Adrenal gland (tissue), 12 donors: Measurements from ENCODE around the gene SNX30. TPM values are rescaled to one million over a fixed set of nuclear protein-coding genes. Genes with fewer than 3 reads are reported as not detected.
A peak's percentile ranks its signal among the peaks of the same experiment; 100 is the strongest.

Experiments used
- DNase-seq, 7 donors: peaks; one replicate each; pipeline ENCODE4 v3.0.0-alpha.2; 2019 to 2020
- H3K27ac ChIP-seq, 5 donors: fragments of 200-600 bp; sonication (generic) in 4 of 5; 1 replicate in 3 of 5; 2 replicates in 2 of 5; pipeline versions ENCODE4 v1.5.1 to v1.8.0; 2016 to 2020; ENCODE audit warnings: mild to moderate bottlenecking in 1 of 5
- H3K27me3 ChIP-seq: fragments of 200-600 bp; 2 replicates; pipeline ENCODE4 v1.8.0; 2021
- H3K36me3 ChIP-seq, 2 donors: fragments of 200-600 bp; replicated peaks in 1 of 2; 1 replicate in 1 of 2; 2 replicates in 1 of 2; pipeline versions ENCODE4 v1.5.1 to v1.8.0; 2018 to 2022
- H3K4me1 ChIP-seq, 2 donors: fragments of 200-600 bp; replicated peaks in 1 of 2; 1 replicate in 1 of 2; 2 replicates in 1 of 2; pipeline versions ENCODE4 v1.5.1 to v1.8.0; 2018 to 2021
- H3K4me3 ChIP-seq, 4 donors: fragments of 200-600 bp; sonication (generic) in 3 of 4; one replicate each; pipeline ENCODE4 v1.5.1; 2016 to 2018
- H3K9me3 ChIP-seq, 3 donors: fragments of 200-600 bp; sonication (generic) in 1 of 3; replicated peaks in 1 of 3; 1 replicate in 2 of 3; 2 replicates in 1 of 3; pipeline versions ENCODE4 v1.5.1 to v1.8.0; 2016 to 2021
- POLR2A ChIP-seq, 2 donors: fragments of 450-650 bp; IDR thresholded peaks; one replicate each; pipeline ENCODE4 v1.6.1; 2017; ENCODE audit warnings: antibody characterized with exemption in 2 of 2, mild to moderate bottlenecking in 2 of 2, moderate library complexity in 1 of 2
- WGBS, 4 donors: extraction: QIAGEN DNeasy Blood & Tissue Kit in 2 of 4; methylation state at CpG; one replicate each; pipeline versions ENCODE4 v1.1.5 to v1.1.7; 2013 to 2017; 5-methylcytosine and 5-hydroxymethylcytosine counted together
- intact Hi-C, 2 donors: fragments of 100-400 bp; cut with DNase I; formaldehyde crosslinking; loops; one replicate each; pipeline versions ENCODE4 v1.14.1 to v1.15.0; 2022 to 2023
- polyA plus RNA-seq, 3 donors: library from polyadenylated mRNA; stranded (reverse); fragments of 200-250 nt in 2 of 3; fragments of 350-450 nt in 1 of 3; fragmentation: Illumina TruSeq in 1 of 3; extraction: RNeasy Lipid Tissue Mini Kit (QIAGEN cat#74804) in 1 of 3; gene quantifications; one replicate each; pipeline ENCODE4 v1.2.3, GENCODE V29; 2013 to 2014
- total RNA-seq, 9 donors: library from RNA; depleted of rRNA in 4 of 9; stranded (reverse); fragments of >200 nt in 4 of 9; fragments of 120-200 nt in 1 of 9; fragmentation: NEBNext Ultra II Directional in 1 of 9; extraction: Animal tissue kit (Norgen Biotek cat#: 25700) in 1 of 9; gene quantifications; one replicate each; pipeline versions ENCODE4 v1.1.0 to v1.2.4, GENCODE V29; 2013 to 2023
- TF ChIP-seq, protein P1 (sequence below), 6 experiments: fragments of 450-650 bp in 4 of 6; fragments of 200-600 bp in 2 of 6; sonication (generic) in 1 of 6; IDR thresholded peaks; 1 replicate in 5 of 6; 2 replicates in 1 of 6; pipeline versions ENCODE4 v1.5.1 to v1.8.0; 2016 to 2021; ENCODE audit warnings: antibody characterized with exemption in 6 of 6, mild to moderate bottlenecking in 2 of 6, moderate library complexity in 1 of 6
- donor health status: healthy with polysubstance abuse.
- donor health status: Bipolar disorder and iron deficiency.
- donor health status: DM: yes; HTN: yes; CAD: no.
- donor health status: DM: no; HTN: no; CAD: no.
- donor health status: DM: no; HTN: no; CAD: no.
- donor health status: DM: yes; HTN: yes; CAD: no.

SNX30 gene
- total and polyA plus RNA-seq, 12 donors: 0.84 to 12.3 (median 8.8) TPM

DNA sequence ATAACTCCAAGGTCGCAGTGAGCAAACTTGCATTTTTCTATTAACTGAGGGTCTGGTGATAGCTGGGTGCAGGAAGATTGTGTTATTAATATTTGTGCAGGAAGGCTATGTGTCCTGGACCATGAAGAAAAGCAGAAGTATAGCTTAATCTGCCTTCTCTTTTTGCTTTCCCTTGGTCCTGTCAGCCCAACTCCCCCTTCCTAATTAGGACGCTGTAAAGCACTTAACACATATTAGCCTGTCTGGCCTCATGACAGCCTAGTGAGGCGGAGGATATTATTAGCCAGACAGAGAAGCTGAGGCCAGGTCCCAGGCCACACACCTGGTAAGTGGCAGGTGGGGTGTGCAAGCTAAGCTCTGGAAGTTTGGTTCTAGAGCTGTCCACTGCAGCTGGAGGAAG is 110.6 kb downstream of the SNX30 start:
- no peak for TF ChIP-seq POLR2A (IDR thresholded peaks at IDR 0.05)
- TF ChIP-seq, protein P1, sequence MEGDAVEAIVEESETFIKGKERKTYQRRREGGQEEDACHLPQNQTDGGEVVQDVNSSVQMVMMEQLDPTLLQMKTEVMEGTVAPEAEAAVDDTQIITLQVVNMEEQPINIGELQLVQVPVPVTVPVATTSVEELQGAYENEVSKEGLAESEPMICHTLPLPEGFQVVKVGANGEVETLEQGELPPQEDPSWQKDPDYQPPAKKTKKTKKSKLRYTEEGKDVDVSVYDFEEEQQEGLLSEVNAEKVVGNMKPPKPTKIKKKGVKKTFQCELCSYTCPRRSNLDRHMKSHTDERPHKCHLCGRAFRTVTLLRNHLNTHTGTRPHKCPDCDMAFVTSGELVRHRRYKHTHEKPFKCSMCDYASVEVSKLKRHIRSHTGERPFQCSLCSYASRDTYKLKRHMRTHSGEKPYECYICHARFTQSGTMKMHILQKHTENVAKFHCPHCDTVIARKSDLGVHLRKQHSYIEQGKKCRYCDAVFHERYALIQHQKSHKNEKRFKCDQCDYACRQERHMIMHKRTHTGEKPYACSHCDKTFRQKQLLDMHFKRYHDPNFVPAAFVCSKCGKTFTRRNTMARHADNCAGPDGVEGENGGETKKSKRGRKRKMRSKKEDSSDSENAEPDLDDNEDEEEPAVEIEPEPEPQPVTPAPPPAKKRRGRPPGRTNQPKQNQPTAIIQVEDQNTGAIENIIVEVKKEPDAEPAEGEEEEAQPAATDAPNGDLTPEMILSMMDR (IDR thresholded peaks at IDR 0.05): no peak
- intact Hi-C loops: no loop called here
- Histone ChIP-seq H3K4me1 (no peaks in the 10 kb centered on the region), H3K4me3 (no peak overlapping the region), H3K27me3 (no peaks in the 10 kb centered on the region), H3K9me3 (no peaks in the 10 kb centered on the region), H3K27ac (peak overlapping the region in 3 of 5 donors; percentile 35 to 75 (median 61)), H3K36me3 (no peaks in the 10 kb centered on the region)
- DNase-seq: no peak
- 64 to 94% (median 77%) methylated on average over 3 of the region's 3 CpGs for WGBS, 4 donors

DNA sequence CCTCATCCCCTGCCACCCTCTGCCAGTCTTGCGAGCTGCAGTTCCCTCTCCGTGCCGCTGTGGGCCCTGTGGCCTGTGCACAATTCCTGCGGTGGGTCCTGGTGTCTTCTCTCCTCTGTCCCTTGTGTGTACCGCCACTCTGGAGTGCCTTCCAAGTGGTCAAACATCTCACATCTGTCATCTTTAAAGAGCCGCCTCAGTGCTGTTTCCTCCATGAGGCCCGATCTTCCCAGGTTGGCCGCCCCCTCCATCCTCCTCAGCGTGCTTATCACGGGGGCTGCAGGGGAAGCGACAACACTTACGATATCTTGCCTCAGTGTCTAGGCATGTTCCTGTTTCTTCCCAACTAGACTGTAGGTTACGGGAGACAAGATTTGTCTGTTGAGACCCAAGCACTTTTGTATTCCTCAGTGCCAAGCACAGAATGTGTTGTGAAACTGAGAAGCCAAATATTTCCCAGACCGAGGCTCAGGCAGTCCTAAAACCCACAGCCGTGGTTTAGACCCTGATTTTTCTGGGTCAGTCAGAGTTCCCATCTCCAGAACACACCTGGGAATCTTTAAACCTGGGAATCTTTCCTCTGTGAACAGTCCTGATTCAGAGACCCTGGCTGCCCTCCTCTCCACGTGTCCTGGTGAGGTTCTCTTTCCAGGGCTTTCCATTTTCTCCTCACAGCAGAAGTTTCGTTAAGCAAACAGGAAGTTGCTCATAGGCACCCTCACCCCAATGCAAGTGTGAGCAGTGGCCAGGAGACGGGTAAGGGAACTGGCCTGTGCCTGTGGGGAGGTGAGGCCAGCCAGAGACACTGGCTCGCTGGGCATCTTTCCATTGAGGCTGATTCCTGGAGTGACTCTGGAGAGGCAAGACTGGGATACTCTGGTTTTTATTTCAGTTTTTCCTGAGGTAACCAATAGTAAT is 111.3 kb downstream of the SNX30 start:
- WGBS, 4 donors: 75 to 83% (median 78%) methylated on average over 18 to 19 of the region's 19 CpGs
- H3K9me3 ChIP-seq: no peaks in the 10 kb centered on the region
- no peaks in the 10 kb centered on the region for H3K4me1 ChIP-seq
- H3K27me3 ChIP-seq: no peaks in the 10 kb centered on the region
- DNase-seq: peak in 6 of 7 donors; percentile 28 to 60 (median 40)
- intact Hi-C loops: no loop called here
- no peak overlapping the region for H3K4me3 ChIP-seq
- TF ChIP-seq, protein P1 (IDR thresholded peaks at IDR 0.05): no peak
- no peak for TF ChIP-seq POLR2A (IDR thresholded peaks at IDR 0.05)
- no peaks in the 10 kb centered on the region for H3K36me3 ChIP-seq
- H3K27ac ChIP-seq: peak overlapping the region in 3 of 5 donors; percentile 35 to 75 (median 61)

DNA sequence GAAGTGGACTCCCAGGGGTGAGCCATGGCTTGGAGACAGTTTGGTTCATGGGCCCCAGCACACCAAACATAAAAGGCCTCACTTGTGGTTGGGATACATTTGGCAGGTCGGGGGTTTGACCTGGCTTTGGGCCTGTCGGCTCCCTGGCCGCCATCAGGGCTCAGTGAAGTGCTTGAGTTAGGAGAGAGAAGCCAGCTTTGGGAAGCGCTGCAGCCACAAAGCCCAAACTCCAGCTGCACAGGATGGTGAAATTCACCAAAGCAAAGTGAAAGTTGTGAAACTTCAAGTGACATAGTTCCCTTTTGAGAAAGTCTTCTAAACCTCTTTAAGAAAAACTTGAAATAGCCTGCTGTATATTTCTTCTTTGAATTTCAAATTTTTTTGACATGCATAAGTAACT is 112.7 kb downstream of the SNX30 start:
- intact Hi-C loops: no loop called here
- no peaks in the 10 kb centered on the region for H3K4me1 ChIP-seq
- TF ChIP-seq, protein P1 (IDR thresholded peaks at IDR 0.05): no peak
- no peak for TF ChIP-seq POLR2A (IDR thresholded peaks at IDR 0.05)
- WGBS, 4 donors: 36 to 42% (median 39%) methylated on average over 4 of the region's 4 CpGs
- peak overlapping the region in 3 of 5 donors; percentile 0 to 75 (median 61) for H3K27ac ChIP-seq
- H3K36me3 ChIP-seq: no peaks in the 10 kb centered on the region
- peak in 3 of 7 donors; percentile 39 to 60 (median 41) for DNase-seq
- H3K4me3 ChIP-seq: no peak overlapping the region
- H3K27me3 ChIP-seq: no peaks in the 10 kb centered on the region
- H3K9me3 ChIP-seq: no peaks in the 10 kb centered on the region

DNA sequence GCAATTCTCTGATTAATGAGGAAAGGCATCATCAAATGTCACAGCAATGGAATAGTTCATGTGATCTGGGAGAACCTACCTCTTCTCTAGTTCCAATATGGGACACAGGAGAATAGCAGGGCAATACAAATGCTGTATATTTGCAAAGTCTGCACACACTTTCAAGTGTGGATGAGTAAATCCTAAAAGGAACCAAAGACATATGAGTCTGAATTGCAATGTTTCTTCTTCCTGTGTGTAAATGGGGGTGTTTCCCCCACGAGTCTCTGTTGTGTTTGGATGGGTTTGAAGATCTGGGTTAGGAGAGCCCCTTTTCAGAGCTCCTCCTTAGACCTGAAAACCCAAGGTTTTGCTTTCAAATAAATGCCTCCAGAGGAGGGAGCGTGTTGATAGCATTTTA is 113.2 kb downstream of the SNX30 start:
- 78 to 88% (median 85%) methylated on average over 2 of the region's 2 CpGs for WGBS, 4 donors
- Histone ChIP-seq H3K36me3 (peaks cover 0 to 5% of the 10 kb centered on the region in 2 donors), H3K4me1 (no peaks in the 10 kb centered on the region), H3K27ac (peak overlapping the region in 1 of 5 donors; percentile 51), H3K27me3 (no peaks in the 10 kb centered on the region), H3K9me3 (no peaks in the 10 kb centered on the region), H3K4me3 (no peak overlapping the region)
- no peak for TF ChIP-seq POLR2A (IDR thresholded peaks at IDR 0.05)
- TF ChIP-seq, protein P1 (IDR thresholded peaks at IDR 0.05): no peak
- no peak for DNase-seq
- intact Hi-C loops: no loop called here
